Hepatocyte (in vitro differentiated cells): ENCODE measurements around the gene UVRAG. TPM values are rescaled to one million over a fixed set of nuclear protein-coding genes. Genes with fewer than 3 reads are reported as not detected.

Experiments used
- DNase-seq: peaks from one replicate; pipeline ENCODE4 v3.0.0-alpha.2; 2016; ENCODE audit warnings: low spot score
- H2AFZ ChIP-seq: fragments of 200-600 bp; sonication (generic); 2 replicates; pipeline ENCODE4 v1.6.0; 2016; ENCODE audit warnings: antibody characterized with exemption, mild to moderate bottlenecking
- H3K27ac ChIP-seq: fragments of 200-600 bp; sonication (generic); 2 replicates; pipeline ENCODE4 v1.5.1; 2016; ENCODE audit warnings: mild to moderate bottlenecking
- H3K27me3 ChIP-seq: fragments of 200-600 bp; sonication (generic); 2 replicates; pipeline ENCODE4 v1.6.1; 2016
- H3K36me3 ChIP-seq: fragments of 200-600 bp; sonication (generic); replicated peaks from 2 replicates; pipeline ENCODE4 v1.5.1; 2016; ENCODE audit warnings: low read depth; ENCODE audit not compliant: insufficient read depth
- H3K4me1 ChIP-seq: fragments of 200-600 bp; sonication (generic); 2 replicates; pipeline ENCODE4 v1.5.1; 2016; ENCODE audit warnings: mild to moderate bottlenecking, moderate library complexity; ENCODE audit not compliant: insufficient read depth
- H3K4me2 ChIP-seq: fragments of 200-600 bp; sonication (generic); 2 replicates; pipeline ENCODE4 v1.6.0; 2016
- H3K4me3 ChIP-seq: fragments of 200-600 bp; sonication (generic); 2 replicates; pipeline ENCODE4 v1.5.1; 2016; ENCODE audit warnings: mild to moderate bottlenecking
- H3K79me2 ChIP-seq: fragments of 200-600 bp; sonication (generic); 2 replicates; pipeline ENCODE4 v1.6.0; 2017; ENCODE audit warnings: mild to moderate bottlenecking
- H3K9me2 ChIP-seq: fragments of 200-600 bp; sonication (generic); replicated peaks from 2 replicates; pipeline ENCODE4 v1.6.0; 2017; ENCODE audit warnings: mild to moderate bottlenecking; ENCODE audit not compliant: insufficient read depth
- H3K9me3 ChIP-seq: fragments of 200-600 bp; sonication (generic); 2 replicates; pipeline ENCODE4 v1.5.1; 2016; ENCODE audit warnings: low read depth, mild to moderate bottlenecking
- H4K20me1 ChIP-seq: fragments of 200-600 bp; sonication (generic); 2 replicates; pipeline ENCODE4 v1.6.0; 2016; ENCODE audit warnings: mild to moderate bottlenecking; ENCODE audit not compliant: insufficient read depth, poor library complexity, severe bottlenecking
- CTCF ChIP-seq: fragments of 200-600 bp; sonication (generic); IDR thresholded peaks from 2 replicates; pipeline ENCODE4 v1.5.1; 2016; ENCODE audit warnings: antibody characterized with exemption, mild to moderate bottlenecking; ENCODE audit not compliant: poor library complexity
- EZH2 ChIP-seq: fragments of 200-600 bp; sonication (generic); IDR thresholded peaks from 2 replicates; pipeline ENCODE4 v1.6.1; 2016; ENCODE audit warnings: antibody characterized with exemption, mild to moderate bottlenecking, borderline replicate concordance
- EZH2phosphoT487 ChIP-seq: fragments of 200-600 bp; sonication (generic); IDR thresholded peaks from one replicate; pipeline ENCODE4 v1.6.1; 2018; ENCODE audit warnings: antibody characterized with exemption, mild to moderate bottlenecking, low read depth, moderate library complexity; ENCODE audit not compliant: unreplicated experiment, severe bottlenecking
- WGBS: methylation state at CpG from one replicate; pipeline ENCODE4 v1.1.6; 2016; ENCODE audit warnings: low lambda C conversion rate; ENCODE audit errors: missing lambda C conversion rate; 5-methylcytosine and 5-hydroxymethylcytosine counted together
- polyA plus RNA-seq: library from polyadenylated mRNA; unstranded; fragments of >200 nt; fragmentation: Nextera tagmentation; extraction: Ambion mirVana; gene quantifications from 2 replicates; pipeline ENCODE4 v1.2.1, GENCODE V29; 2016
- total RNA-seq: library from RNA; depleted of rRNA; stranded (reverse); fragments of >200 nt; gene quantifications from 2 replicates; pipeline ENCODE4 v1.2.3, GENCODE V29; 2014

UVRAG gene
- total and polyA plus RNA-seq, 2 experiments from 2014 or later: 15.3 to 36.5 TPM

DNA sequence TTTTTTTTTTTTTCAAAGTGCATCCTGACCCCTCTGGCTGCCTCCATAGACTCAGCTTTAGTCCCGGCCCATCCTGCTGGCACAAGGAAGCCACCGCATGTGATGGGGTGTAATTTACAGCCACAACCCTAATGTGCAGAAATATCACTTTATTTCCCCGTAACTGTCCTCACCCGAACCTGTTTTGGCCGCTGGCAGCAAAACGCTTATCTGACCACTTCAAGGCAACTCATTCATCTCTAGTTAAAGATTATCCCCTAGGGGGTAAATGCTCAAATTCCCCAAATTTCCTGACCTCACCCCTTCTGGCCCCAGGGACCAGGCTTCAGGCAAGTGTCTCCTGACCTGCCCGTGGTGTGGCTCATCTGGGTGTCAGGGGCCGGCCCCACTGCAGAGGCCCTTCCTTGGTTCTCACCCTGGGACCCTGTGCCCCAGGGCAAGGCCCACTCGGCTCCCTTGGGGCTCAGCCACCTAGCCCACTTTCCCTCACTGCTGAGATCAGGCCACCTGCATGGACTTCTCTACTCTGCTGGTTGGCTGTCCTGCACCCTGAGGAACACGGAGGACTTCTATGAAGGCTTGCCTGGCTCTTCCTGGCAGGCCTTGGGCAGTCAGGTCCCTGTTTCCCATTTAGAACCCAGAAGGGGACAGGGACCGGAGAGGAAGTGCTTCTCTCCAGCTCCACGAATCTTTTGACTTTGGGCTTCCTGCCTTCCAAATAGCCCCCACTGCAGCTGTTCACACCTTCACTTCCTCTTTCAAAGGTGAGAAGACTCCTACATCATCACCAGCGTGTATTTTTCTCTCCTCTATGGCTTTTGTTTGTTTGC, 337.9 kb downstream of the UVRAG start:
- H3K9me2 ChIP-seq: no peaks in the 10 kb centered on the region
- no peak overlapping the region for H3K4me3 ChIP-seq
- peaks cover 45% of the 10 kb centered on the region for H3K4me1 ChIP-seq
- H3K79me2 ChIP-seq: no peaks in the 10 kb centered on the region
- TF ChIP-seq EZH2phosphoT487: no peak
- H3K27me3 ChIP-seq: no peaks in the 10 kb centered on the region
- no peak for DNase-seq
- no peaks in the 10 kb centered on the region for H4K20me1 ChIP-seq
- peak overlapping the region; percentile 89 for H3K4me2 ChIP-seq
- H3K27ac ChIP-seq: peak overlapping the region; percentile 54
- 65% methylated on average over 13 of the region's 13 CpGs for WGBS
- no peaks in the 10 kb centered on the region for H3K36me3 ChIP-seq
- H2AFZ ChIP-seq: peak overlapping the region; percentile 90
- no peaks in the 10 kb centered on the region for H3K9me3 ChIP-seq

GRCh38 chr11:76153571-76153923, 338.5 kb downstream of the UVRAG start:
- H4K20me1 ChIP-seq: no peaks in the 10 kb centered on the region
- H2AFZ ChIP-seq: no peak overlapping the region
- H3K36me3 ChIP-seq: no peaks in the 10 kb centered on the region
- 72% methylated on average over 6 of the region's 6 CpGs for WGBS
- H3K9me2 ChIP-seq: no peaks in the 10 kb centered on the region
- peaks cover 40% of the 10 kb centered on the region for H3K4me1 ChIP-seq
- no peak for DNase-seq
- no peaks in the 10 kb centered on the region for H3K79me2 ChIP-seq
- H3K9me3 ChIP-seq: no peaks in the 10 kb centered on the region
- peak overlapping the region; percentile 54 for H3K27ac ChIP-seq
- TF ChIP-seq EZH2phosphoT487 (no peak), EZH2 (no peak), CTCF (no peak)
- no peak overlapping the region for H3K4me2 ChIP-seq
- H3K4me3 ChIP-seq: no peak overlapping the region
- no peaks in the 10 kb centered on the region for H3K27me3 ChIP-seq

GRCh38 chr11:76155500-76156227, 340.7 kb downstream of the UVRAG start:
- Histone ChIP-seq H3K4me3 (no peak overlapping the region), H3K4me1 (peaks cover 36% of the 10 kb centered on the region), H3K4me2 (peak overlapping the region; percentile 11), H4K20me1 (no peaks in the 10 kb centered on the region), H2AFZ (no peak overlapping the region), H3K36me3 (no peaks in the 10 kb centered on the region), H3K9me2 (no peaks in the 10 kb centered on the region), H3K79me2 (no peaks in the 10 kb centered on the region), H3K27me3 (no peaks in the 10 kb centered on the region), H3K27ac (no peak overlapping the region), H3K9me3 (no peaks in the 10 kb centered on the region)
- TF ChIP-seq EZH2phosphoT487 (no peak), EZH2 (no peak), CTCF (no peak)
- no peak for DNase-seq
- 67% methylated on average over 11 of the region's 11 CpGs for WGBS

DNA sequence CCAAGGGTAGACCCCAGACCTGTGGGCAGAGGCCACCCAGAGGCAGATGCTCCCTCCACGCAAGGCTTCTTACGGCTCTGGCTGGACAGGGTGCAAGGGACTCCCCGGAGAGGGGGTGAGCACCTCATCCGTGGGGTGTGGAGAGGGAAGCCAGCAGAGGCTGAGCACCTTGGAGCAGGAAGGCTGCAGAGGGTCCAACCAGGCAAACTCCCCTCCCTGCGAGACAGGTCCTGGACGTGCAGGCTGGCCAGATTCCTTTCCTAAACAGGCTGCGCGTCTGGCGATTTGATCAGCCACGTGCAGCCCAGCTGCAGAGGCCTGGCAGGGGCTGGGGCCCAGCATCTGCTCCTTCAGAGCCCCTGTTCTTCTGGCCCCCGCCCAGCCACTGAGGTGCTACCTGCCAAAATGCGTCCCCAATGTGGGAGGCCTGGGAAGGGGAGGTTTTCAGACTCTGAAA, 342.0 kb downstream of the UVRAG start:
- no peak for DNase-seq
- no peaks in the 10 kb centered on the region for H3K36me3 ChIP-seq
- no peak overlapping the region for H3K4me3 ChIP-seq
- H3K4me1 ChIP-seq: peaks cover 50% of the 10 kb centered on the region
- no peaks in the 10 kb centered on the region for H3K79me2 ChIP-seq
- H4K20me1 ChIP-seq: no peaks in the 10 kb centered on the region
- H3K27me3 ChIP-seq: no peaks in the 10 kb centered on the region
- no peak for TF ChIP-seq CTCF
- H3K9me2 ChIP-seq: no peaks in the 10 kb centered on the region
- WGBS: 59% methylated on average over 12 of the region's 12 CpGs
- H2AFZ ChIP-seq: no peak overlapping the region
- H3K27ac ChIP-seq: no peak overlapping the region
- H3K4me2 ChIP-seq: no peak overlapping the region
- H3K9me3 ChIP-seq: no peaks in the 10 kb centered on the region
